T-helper 2 cell (primary cell): ENCODE results near the gene HYAL2.

Experiments
- DNase-seq, 5 experiments: peaks; one replicate each; pipeline versions ENCODE4 v3.0.0 to v3.0.0-alpha.2; 2012 to 2022
- total RNA-seq, 2 donors: gene quantifications; one replicate each; lab custom pipeline; 2026; lab: John Stamatoyannopoulos, UW

The HYAL2 gene
- 0 to 2.0 reads per million in 2 donors for total RNA-seq

DNA sequence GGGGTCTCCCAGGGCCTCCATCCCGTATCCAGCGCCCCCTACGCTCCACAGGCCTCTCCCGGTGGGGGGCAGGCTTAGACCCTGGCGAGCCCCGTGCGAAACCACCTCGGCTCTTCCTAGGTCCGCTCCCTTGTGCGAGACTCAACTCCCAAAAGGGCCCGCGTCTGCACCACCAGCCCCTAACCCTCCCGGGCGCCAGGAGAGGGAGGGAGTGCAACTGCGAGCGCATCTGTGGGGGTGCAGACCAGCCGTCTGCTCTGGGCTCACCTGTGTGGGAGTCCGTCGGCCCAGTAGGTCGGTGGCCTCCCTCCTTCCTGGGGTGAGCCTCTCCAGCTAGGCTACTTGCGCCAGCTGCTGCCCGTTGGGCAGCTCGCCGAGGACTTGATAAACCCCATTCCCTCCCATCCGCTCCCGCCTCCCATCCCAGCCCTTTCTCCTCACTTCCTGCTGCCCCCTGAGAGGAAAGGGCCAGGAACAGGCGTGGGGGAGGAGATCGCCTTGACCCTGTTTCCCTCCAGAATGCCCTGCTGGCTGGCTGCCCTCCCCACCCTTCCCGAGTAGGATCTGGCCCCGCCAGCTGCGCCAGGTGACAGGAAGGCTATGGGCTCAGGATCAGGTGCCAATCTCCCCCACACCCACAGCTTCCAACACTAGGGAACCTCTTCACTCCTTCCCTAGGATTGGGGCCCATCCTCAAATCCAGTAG, at the start of gene HYAL2:
Gene HYAL2, minus strand, starts transcription at position 360 of the 706 bp plus-strand sequence. CDS start 2,256 bp downstream, outside the sequence.
- DNase-seq = no peak

DNA sequence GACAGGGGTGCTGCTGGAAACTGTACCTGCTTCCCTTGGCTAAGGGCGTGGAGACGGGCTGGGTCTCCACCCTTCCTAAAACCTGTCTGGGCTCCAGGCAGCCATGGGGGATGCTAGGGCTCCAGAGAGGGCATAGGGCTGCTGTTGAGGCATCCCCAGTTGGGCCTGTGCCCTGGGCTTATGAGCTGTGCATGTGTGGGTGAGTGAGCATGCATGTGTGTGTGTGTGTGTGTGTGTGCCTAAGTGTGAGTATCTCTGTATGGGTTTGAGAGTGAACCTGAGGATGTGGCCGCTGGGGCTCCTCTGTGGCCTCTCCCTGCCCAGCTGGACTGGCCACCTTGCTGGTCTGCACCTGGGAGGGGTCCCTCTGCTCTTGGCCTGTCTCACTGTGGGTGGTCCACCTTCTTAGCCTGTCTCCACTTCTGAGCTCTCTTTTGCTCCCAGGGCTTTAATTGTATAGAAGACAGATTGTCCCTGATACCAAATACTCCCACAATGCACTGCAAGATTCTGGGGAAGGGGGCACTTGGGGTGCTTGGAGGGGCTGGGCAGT, 48.7 kb upstream of the HYAL2 start:
- peak in 1 of 5 experiments; percentile 50 for DNase-seq

DNA sequence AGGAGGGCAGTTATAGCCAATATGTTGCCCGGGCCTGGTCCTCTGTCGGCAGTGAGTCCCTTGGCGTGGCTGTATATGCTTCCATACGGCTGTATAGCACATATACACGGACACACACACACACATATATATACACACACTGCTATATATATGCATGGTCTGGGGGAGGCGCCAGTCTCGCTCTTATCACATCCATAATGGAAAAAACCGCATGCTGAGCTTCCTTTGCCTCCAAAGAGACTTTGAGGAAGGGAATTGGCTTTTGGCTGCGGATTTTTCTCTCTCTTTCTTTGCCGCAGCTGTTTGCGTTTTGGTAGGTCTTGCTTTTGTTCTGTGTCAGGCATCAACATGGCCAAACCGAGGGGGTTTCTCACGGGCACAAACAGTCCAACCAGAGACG, 48.0 kb upstream of the HYAL2 start:
- no peak for DNase-seq

GRCh38 chr3:50369012-50369670, 46.6 kb upstream of the HYAL2 start:
- DNase-seq = no peak

GRCh38 chr3:50365842-50366220, 43.3 kb upstream of the HYAL2 start:
- DNase-seq = no peak

DNA sequence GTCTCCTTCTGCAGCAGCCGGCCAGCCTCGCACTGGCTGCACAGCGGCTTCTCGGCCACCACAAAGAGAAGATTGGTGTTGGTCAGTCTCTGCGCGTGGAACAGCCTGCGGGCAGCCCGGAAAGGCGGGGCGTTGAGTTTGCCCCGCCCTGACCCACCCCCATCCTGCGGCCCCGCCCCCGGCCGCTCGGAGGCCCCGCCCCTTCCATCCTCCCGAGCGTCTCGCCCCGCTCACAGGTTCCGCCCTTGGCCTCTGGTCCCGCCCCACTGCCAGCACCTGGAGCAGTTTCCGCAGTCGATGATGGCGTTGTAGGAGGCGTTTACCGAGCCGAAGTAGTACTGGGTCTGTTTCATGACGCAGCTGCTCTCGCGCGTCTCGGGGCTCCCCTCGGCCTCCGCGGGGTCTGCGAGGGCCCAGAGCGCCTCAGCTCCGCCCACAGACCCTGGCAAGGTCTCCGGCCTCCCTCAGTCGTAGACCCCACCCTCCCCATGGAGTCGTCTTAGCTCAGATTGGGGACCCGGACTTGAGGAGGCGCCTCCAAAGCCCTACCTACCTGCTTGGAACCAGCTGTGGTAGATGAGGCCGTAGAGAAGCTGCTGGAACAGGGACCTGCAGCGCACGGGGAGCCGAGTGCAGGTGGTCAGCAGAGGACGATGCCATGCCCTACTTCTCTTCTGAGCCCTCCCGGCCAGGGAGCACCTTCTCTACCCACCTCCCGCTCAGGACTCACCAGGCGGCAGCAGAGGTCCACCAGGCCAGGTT, 42.7 kb upstream of the HYAL2 start:
- DNase-seq = peak; percentile 90 to 95 (median 92)

DNA sequence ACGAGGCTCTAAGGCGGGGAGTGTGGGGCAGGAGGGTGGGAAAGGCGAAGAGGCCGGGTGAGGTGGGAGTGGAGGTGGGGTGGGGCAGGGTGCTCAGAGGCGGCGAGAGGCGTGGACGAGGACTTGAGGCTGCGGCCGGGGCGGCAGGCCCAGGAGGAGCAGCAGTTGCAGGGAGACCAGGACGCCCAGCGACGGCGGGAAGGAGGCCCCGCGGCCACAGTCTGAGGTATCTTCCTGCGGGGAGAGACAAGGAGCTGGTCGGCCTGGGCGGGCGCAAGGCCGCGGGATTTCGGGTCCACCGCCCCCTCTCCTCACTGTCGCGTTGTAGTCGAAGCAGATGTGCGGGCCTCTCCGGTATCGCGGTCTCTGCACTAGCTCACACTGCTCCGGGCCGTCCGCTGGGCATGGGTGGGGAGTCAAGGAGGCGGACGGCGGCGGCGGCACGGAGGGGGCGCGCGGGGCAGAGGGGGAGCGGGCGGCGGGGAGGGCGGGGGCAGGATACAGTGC, 42.1 kb upstream of the HYAL2 start:
- no peak for DNase-seq

GRCh38 chr3:50359760-50360110, 37.2 kb upstream of the HYAL2 start:
- DNase-seq = no peak

DNA sequence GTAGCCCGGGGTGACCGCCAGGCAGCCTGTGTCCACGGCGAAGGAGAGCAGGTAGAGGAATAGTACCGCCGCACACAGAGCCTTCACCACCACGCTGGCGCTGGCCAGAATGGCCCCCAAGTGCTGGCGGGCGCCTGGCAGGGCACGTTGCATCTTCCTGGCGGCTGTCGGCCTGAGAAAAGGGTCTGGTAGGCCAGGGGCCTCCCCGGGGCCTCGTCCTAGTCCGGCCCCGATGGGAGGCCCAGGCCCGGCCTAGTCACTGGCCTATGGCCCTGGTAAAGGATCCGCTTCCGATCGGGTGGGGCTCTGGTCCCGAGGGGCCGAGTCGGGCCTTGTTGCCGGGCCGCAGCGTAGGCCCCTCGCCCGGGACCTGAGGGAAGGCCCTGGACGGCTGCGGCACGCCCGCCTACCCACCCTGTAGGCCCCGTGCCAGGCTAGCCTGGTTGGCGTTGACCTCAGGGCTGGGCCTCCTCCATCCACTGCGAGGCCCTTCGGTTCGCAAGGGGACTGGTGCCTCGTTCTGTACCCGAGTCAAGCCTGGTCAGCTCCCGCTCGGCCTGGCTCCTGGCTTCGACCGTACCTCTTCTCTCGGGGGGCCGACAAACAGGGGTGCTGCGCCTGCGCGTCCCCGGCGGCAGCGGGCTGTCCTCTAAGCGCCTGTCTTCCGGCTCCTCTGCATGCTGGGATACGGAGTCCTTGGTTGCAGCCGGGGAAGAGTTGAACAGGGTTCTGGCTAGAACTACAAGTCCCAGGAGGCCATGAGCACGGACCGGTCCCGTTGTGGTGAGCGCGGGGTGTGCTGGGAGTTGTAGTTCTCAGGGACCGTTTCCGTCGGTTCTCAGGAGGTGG, 36.6 kb upstream of the HYAL2 start, which contains the start of gene TMEM115:
Gene TMEM115, minus strand, starts transcription at position 611 of the 849 bp plus-strand sequence. Its CDS starts 458 bp downstream, at position 153.
- DNase-seq = peak; percentile 79 to 99 (median 94)

- no peak for DNase-seq
Measured at GRCh38 chr3:50358355-50358910, 35.9 kb upstream of the HYAL2 start.

- DNase-seq = no peak
Measured at GRCh38 chr3:50357481-50357880, 34.9 kb upstream of the HYAL2 start.

DNA sequence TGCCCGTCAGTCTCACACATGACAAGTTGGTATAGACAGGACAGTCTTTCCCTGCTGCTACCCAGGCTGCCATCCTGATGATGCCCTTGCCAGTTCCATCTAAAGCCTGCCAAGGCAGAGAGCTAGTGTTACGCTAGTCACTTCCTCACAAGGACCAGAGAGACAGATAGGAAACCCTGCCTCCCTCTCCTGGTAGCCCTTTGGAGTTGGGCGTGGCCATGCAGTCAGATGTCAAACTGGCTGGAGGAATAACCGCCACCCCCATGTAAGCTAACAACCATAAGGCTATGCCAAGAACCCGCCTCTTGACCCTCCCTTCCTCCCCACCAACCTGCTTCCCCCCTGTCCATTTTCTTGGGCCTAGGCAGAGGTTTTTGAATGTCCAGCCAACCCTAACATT, 34.0 kb upstream of the HYAL2 start:
- no peak for DNase-seq

GRCh38 chr3:50355829-50356552, 33.4 kb upstream of the HYAL2 start:
- no peak for DNase-seq

DNA sequence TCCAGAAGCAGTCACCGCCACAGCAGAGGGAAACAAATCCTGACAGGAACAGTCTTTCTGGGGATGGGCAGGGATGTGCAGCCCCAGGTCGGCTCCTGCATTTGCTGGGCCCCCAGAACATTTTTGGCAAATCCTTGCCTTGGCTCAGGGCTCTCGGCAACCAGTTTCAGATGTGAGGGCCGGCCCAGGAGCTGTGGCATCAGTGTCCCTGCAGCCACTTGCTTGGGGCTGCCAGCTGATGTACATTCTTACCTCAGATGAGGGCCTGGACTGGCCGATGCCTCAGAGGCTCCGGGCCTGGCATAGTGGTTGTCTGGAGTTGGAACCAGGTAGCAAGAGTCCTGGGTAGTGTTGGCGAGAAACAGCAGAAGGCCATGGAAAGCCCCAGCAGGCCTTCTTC, 32.3 kb upstream of the HYAL2 start:
- DNase-seq = no peak

- DNase-seq = no peak
Measured at GRCh38 chr3:50354186-50354764, 31.7 kb upstream of the HYAL2 start.

DNA sequence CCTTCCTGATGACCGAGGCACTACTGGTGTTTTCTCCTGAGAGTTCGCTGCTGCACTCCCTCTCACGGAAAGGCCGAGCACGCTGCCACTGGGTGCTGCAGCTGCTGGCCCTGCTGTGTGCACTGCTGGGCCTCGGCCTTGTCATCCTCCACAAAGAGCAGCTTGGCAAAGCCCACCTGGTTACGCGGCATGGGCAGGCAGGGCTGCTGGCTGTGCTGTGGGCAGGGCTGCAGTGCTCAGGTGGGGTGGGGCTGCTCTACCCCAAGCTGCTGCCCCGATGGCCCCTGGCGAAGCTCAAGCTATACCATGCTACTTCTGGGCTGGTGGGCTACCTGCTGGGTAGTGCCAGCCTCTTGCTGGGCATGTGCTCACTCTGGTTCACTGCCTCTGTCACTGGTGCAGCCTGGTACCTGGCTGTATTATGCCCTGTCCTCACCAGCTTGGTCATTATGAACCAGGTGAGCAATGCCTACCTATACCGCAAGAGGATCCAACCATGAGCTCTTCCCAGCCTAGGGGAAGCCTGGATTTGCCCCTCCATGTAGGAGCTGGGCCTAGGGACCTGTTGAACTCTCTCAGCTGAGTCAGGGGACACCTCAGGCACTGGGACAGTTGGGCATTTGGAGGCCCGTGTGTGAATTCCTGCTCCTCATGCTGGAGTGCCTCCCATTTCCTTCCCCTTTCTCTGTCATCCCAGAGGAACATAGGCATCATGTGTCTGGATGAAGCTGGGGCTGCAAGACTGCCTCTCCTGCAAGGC, 30.9 kb upstream of the HYAL2 start:
- no peak for DNase-seq

- DNase-seq = peak in 1 of 5 experiments; percentile 44
Measured at GRCh38 chr3:50352781-50353180, 30.2 kb upstream of the HYAL2 start.

GRCh38 chr3:50351323-50351697, 28.8 kb upstream of the HYAL2 start:
- no peak for DNase-seq

- peak; percentile 97 to 99 (median 99) for DNase-seq
Measured at GRCh38 chr3:50350527-50351322, 28.2 kb upstream of the HYAL2 start, which contains the start of the genes CYB561D2 and NPRL2. Gene CYB561D2, plus strand, starts transcription at chr3:50350862. Its CDS starts 572 bp downstream, at chr3:50351434. Gene NPRL2, minus strand, starts transcription at chr3:50350775. Its CDS starts 123 bp downstream, at chr3:50350652.
